Fibroblast of mammary gland (primary cell): ENCODE results near the gene ANK2.
A peak's percentile ranks its signal among the peaks of the same experiment; 100 is the strongest.

ENCODE experiments used
- DNase-seq: peaks from one replicate; pipeline ENCODE4 v3.0.0-alpha.2; 2010; ENCODE audit warnings: low read depth
- H3K4me3 ChIP-seq: 2 replicates; pipeline ENCODE4 v1.5.1; 2011; ENCODE audit warnings: low read depth, mild to moderate bottlenecking, low read length, moderate library complexity; ENCODE audit not compliant: control insufficient read depth
- TF ChIP-seq, protein P1 (sequence below): conservative IDR thresholded peaks from 2 replicates; pipeline ENCODE4 v1.5.1; 2011; ENCODE audit warnings: low read depth, low read length, inconsistent platforms; ENCODE audit not compliant: control insufficient read depth, insufficient read depth

Gene ANK2

DNA sequence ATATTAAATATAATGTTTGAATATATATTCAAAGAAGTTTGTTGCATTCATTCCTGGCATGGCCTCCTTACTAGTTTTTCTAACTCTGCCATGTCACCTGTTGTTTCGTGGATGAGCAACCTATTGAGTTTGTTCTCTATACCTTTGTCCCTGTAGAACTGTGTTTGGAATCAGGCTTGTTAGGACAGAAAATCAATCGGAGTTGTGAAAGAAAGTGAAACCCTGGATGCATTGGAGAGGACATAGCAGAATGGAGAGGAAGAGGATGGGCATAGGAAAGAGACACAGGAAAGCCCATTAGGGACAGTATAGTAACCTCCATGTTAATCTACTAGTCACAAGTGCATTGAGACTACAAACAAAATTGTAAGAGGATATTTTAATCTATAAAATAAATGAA is 31.2 kb downstream of the ANK2 start:
- TF ChIP-seq, protein P1, sequence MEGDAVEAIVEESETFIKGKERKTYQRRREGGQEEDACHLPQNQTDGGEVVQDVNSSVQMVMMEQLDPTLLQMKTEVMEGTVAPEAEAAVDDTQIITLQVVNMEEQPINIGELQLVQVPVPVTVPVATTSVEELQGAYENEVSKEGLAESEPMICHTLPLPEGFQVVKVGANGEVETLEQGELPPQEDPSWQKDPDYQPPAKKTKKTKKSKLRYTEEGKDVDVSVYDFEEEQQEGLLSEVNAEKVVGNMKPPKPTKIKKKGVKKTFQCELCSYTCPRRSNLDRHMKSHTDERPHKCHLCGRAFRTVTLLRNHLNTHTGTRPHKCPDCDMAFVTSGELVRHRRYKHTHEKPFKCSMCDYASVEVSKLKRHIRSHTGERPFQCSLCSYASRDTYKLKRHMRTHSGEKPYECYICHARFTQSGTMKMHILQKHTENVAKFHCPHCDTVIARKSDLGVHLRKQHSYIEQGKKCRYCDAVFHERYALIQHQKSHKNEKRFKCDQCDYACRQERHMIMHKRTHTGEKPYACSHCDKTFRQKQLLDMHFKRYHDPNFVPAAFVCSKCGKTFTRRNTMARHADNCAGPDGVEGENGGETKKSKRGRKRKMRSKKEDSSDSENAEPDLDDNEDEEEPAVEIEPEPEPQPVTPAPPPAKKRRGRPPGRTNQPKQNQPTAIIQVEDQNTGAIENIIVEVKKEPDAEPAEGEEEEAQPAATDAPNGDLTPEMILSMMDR: no peak
- no peak for DNase-seq
- no peak overlapping the region for H3K4me3 ChIP-seq

DNA sequence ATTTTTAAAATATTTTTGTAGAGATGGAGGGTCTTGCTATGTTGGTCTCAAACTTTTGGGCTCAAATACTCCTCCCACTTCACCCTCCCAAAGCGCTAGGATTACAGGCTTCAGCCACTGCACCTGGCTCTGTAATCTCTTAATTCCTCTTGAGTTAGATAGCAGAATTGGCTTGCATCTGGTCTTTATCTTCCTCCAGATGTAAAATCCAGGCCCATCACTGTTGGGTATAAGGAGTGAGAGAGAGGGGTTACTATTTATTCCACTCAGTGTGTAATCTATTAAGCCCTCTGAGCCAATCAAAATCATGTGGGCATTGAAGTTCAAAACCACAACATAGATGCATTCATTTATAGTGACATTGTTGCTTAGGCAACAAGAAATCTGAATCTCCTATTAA is 33.9 kb downstream of the ANK2 start:
- no peak for DNase-seq
- TF ChIP-seq, protein P1: no peak
- H3K4me3 ChIP-seq: no peak overlapping the region

DNA sequence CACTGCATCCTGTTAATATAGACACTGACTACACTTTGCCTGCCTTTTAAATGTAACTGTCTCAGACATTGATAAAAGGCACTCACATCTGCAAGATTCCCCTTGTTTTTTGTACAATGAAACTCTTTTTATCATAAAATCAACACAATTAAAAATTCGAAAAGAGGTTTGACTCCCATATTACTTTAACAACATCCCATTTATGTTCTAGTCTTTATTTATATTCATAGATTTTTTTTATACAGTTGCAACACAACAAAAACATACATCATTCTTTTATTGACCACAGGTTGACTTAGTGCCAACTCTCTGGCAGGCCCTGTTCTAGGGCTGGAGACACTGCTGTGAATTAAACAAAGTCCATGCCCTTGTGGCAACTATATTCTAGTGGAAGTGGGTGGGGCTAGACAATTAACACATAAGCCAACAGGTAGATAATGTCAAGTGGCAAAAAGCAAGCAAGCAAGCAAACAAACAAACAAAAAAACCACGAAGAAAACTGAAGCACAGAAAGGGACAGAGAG is 36.8 kb downstream of the ANK2 start:
- peak; percentile 8 for DNase-seq
- no peak overlapping the region for H3K4me3 ChIP-seq
- TF ChIP-seq, protein P1: no peak

DNA sequence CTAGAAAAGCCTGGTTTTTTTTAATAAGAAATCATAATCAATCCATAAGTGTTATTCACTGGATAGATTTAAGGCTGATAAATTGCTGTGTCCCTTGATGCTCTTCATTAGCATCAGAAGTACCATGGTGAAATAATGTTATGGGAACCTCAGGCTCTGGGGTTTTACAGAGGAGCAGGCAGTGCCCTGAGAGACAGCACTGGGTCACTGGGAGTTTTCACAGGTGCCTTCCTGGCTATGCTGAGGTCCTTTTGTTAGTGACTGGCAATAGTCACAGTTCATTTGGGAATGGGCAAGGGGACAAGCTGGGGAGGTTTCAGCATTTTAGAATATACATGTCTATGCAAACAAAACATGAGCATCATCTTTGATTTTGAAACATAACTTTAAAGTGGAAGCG is 38.6 kb downstream of the ANK2 start:
- H3K4me3 ChIP-seq: no peak overlapping the region
- TF ChIP-seq, protein P1: no peak
- DNase-seq: no peak

DNA sequence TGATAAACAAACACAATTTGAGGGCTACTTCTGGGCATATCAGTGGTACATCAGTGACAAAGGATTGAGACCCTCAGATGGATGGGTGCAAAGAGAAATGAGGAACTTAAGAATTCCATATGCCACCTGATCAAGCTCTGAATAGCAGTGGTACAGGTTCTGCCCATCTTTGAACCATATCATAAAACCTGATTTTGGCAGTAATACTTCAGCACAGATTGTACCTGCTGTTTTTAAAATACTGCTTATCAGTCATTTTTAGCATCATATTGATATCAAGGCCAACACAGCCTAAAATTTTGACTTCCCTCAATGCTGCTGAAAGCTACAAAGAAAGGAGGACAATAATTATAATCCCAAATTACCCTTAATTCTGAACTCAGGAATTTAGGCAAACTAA is 41.5 kb downstream of the ANK2 start:
- no peak overlapping the region for H3K4me3 ChIP-seq
- no peak for DNase-seq
- TF ChIP-seq, protein P1: no peak

DNA sequence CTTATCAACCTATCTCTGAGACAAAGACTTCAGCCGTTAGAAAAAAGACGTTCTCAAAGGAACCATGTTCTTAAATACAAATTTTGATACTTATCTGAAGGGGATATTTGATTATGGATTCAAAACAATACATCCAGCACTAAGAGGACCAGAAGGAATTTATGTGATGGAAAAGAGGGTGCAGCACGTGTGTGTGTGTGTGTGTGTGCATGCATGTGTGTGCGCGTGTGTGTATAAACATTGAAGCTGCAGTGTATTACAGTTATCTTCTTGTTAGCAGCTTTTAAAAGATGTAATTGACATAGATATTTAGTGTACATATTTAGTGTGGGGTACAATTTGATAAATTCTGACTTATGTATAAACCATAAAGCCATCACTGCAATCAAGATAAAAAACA is 44.9 kb downstream of the ANK2 start:
- H3K4me3 ChIP-seq: no peak overlapping the region
- TF ChIP-seq, protein P1: no peak
- DNase-seq: no peak

DNA sequence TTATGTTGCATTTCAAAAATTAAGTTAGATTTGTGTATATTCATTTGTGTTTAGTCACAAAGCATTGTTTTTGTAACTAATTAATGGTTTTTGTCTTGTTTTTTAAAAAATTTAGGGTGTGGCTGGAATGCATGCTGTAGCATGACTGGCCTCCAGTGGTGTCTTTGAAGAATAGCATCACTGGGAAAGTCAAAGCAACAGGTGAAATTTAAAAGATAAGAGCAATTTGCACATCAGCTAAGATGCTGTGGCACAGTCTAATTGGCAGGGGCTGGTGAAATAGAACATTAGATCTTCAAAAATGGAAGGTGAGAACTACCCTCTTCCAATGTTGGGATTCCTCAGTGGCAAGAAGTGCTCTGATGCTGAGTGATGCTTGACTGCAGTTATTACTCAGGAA is 45.3 kb downstream of the ANK2 start:
- H3K4me3 ChIP-seq: no peak overlapping the region
- TF ChIP-seq, protein P1: peak; percentile 83
- DNase-seq: peak; percentile 54
